OCI-LY3 (cell line): Measurements from ENCODE around the gene C19orf81.

Experiments
- H2AFZ ChIP-seq: fragments of 200-600, 300-600 bp; shearing (Covaris generic); 2 replicates; pipeline ENCODE4 v1.6.0; 2014; ENCODE audit warnings: antibody characterized with exemption, low read depth, low read length
- H3K27ac ChIP-seq: fragments of 200-600, 300-600 bp; sonication (generic); 2 replicates; pipeline ENCODE4 v1.5.1; 2014; ENCODE audit warnings: mild to moderate bottlenecking, low read length, moderate library complexity, mixed read lengths
- H3K27me3 ChIP-seq: fragments of 200-600, 300-600 bp; sonication (generic); 2 replicates; pipeline ENCODE4 v1.6.1; 2014; ENCODE audit warnings: low read depth, low read length, mixed read lengths
- H3K36me3 ChIP-seq: fragments of 200-600, 300-600 bp; sonication (generic); replicated peaks from 2 replicates; pipeline ENCODE3; 2014; ENCODE audit warnings: low read depth, low read length, mixed read lengths
- H3K4me1 ChIP-seq: fragments of 300-600, 200-600 bp; sonication (generic); 2 replicates; pipeline ENCODE4 v1.6.1; 2014; ENCODE audit warnings: low read length, mixed read lengths
- H3K4me2 ChIP-seq: fragments of 200-600, 300-600 bp; sonication (generic); 2 replicates; pipeline ENCODE4 v1.6.1; 2014; ENCODE audit warnings: low read length, mixed read lengths
- H3K4me3 ChIP-seq: fragments of 300-600, 200-600 bp; sonication (generic); 2 replicates; pipeline ENCODE4 v1.5.1; 2014; ENCODE audit warnings: antibody characterized with exemption, mild to moderate bottlenecking, low read length, moderate library complexity
- H3K79me2 ChIP-seq: fragments of 300-600, 200-600 bp; shearing (Covaris generic); 2 replicates; pipeline ENCODE4 v1.6.1; 2014; ENCODE audit warnings: mild to moderate bottlenecking, low read length, mixed read lengths
- H3K9ac ChIP-seq: fragments of 300-600, 200-600 bp; shearing (Covaris generic); 2 replicates; pipeline ENCODE4 v1.6.0; 2014; ENCODE audit warnings: mild to moderate bottlenecking, low read length, moderate library complexity
- H3K9me3 ChIP-seq: fragments of 200-600, 300-600 bp; shearing (Covaris generic); 2 replicates; pipeline ENCODE4 v1.6.1; 2014; ENCODE audit warnings: low read length, mixed read lengths; ENCODE audit not compliant: insufficient read depth
- H4K20me1 ChIP-seq: fragments of 200-600, 300-600 bp; sonication (generic); 2 replicates; pipeline ENCODE4 v1.6.1; 2016; ENCODE audit warnings: low read length, mixed read lengths; ENCODE audit not compliant: insufficient read depth
- EZH2phosphoT487 ChIP-seq: fragments of 200-600 bp; shearing (Covaris generic); IDR thresholded peaks from 2 replicates; pipeline ENCODE4 v1.6.1; 2018; ENCODE audit warnings: antibody characterized with exemption, mixed run types, low read depth
- TF ChIP-seq, protein P1 (sequence below): fragments of 200-600, 300-600 bp; sonication (generic); IDR thresholded peaks from 2 replicates; pipeline ENCODE4 v1.5.1; 2014; ENCODE audit warnings: antibody characterized with exemption, low read length, low read depth

The C19orf81 gene

DNA sequence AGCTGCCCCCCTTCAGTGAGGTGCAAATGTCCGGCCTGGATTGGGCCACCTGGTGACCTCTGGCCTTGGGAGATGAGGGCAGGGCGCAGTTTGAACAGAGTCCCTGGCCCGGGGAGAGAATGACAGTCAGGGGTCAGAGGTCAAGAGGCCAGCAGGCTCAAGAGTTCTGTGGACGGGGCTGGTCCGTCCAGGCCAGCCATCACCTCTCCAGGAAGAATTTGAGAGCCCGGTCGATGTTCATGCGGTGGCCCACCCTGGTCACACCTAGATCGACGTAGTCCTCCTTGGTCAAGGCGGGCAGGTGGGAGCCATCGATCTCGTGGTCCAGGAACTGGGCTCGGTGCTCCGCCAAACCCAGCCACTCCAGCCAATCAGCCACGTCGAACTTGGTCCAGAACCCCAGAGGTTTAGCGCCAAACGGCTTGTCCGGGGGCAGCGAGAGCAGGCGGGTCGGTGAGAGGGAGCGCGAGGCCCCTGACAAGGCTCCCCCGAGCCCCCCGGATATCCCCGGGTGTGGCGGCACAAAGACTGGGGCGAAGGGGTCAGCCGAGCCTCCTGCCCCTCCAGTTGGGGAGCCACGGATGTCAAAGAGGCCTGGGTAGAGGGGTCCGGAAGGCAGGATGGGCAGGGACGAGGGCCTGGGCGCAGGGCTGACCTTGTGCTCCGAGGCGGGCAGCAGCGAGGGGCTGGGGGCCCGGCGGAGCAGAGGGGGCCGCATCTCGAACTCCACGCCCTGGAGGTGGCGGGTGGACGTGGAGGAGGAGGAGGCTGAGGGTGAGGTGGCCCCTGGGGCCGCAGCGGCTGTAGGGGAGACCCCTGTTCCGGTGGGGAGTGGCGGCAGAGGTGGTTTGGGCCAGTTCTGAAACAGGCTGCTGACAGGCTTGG, 12.8 kb downstream of the C19orf81 start:
- H3K9ac ChIP-seq, result no peak overlapping the region
- no peaks in the 10 kb centered on the region for H3K36me3 ChIP-seq
- TF ChIP-seq, protein P1, sequence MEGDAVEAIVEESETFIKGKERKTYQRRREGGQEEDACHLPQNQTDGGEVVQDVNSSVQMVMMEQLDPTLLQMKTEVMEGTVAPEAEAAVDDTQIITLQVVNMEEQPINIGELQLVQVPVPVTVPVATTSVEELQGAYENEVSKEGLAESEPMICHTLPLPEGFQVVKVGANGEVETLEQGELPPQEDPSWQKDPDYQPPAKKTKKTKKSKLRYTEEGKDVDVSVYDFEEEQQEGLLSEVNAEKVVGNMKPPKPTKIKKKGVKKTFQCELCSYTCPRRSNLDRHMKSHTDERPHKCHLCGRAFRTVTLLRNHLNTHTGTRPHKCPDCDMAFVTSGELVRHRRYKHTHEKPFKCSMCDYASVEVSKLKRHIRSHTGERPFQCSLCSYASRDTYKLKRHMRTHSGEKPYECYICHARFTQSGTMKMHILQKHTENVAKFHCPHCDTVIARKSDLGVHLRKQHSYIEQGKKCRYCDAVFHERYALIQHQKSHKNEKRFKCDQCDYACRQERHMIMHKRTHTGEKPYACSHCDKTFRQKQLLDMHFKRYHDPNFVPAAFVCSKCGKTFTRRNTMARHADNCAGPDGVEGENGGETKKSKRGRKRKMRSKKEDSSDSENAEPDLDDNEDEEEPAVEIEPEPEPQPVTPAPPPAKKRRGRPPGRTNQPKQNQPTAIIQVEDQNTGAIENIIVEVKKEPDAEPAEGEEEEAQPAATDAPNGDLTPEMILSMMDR, result no peak
- TF ChIP-seq EZH2phosphoT487, result no peak
- H3K4me1 ChIP-seq, result no peaks in the 10 kb centered on the region
- H3K27ac ChIP-seq, result no peak overlapping the region
- no peak overlapping the region for H2AFZ ChIP-seq
- no peak overlapping the region for H3K4me3 ChIP-seq
- H3K9me3 ChIP-seq, result no peaks in the 10 kb centered on the region
- H3K4me2 ChIP-seq, result no peak overlapping the region
- no peaks in the 10 kb centered on the region for H3K79me2 ChIP-seq
- H3K27me3 ChIP-seq, result no peaks in the 10 kb centered on the region
- no peaks in the 10 kb centered on the region for H4K20me1 ChIP-seq

DNA sequence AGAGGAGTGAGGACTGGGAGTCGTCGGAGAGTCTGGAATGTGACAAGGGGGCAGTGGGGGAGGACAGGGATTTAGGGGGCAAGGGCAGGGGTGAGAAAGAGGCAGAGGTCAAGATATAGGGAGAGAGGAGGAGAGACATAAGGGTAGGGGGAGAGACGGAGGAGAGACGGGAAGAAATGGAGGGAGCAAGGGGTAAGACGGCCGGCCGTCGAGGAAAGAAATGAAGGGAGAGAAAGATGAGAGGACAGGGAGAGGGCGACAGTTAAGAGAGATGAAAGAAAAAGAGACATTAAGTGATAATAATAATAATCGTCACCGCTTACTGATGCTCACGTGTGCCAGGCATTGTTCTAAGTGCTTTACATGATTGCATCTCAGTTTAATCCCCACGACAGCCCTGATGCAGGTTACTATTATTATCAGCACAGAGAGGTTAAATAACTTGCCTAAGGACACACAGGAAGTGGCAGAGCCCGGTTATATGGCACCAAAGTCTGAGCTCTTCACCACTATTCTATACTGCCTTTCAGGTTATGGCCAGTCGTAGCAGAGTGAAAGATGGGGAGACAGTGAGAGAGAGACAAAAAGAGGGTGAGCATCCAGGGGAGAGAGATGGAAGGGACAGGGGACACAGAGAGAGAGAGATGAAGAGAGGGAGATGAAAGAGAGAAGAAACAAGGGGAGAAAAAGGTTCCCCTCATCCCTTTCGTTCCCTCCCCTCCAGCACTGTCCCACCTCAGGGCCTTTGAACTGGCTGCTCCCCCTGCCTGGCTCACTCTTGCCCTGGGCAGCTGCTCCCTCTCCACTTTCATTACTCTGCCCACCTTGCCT, 13.6 kb downstream of the C19orf81 start:
- Histone ChIP-seq H3K4me2 (no peak overlapping the region), H3K27ac (no peak overlapping the region), H3K4me3 (no peak overlapping the region), H3K79me2 (no peaks in the 10 kb centered on the region), H3K36me3 (no peaks in the 10 kb centered on the region), H3K27me3 (no peaks in the 10 kb centered on the region), H4K20me1 (no peaks in the 10 kb centered on the region), H3K9ac (no peak overlapping the region), H2AFZ (no peak overlapping the region), H3K9me3 (no peaks in the 10 kb centered on the region), H3K4me1 (no peaks in the 10 kb centered on the region)
- no peak for TF ChIP-seq EZH2phosphoT487
- TF ChIP-seq, protein P1, result no peak

DNA sequence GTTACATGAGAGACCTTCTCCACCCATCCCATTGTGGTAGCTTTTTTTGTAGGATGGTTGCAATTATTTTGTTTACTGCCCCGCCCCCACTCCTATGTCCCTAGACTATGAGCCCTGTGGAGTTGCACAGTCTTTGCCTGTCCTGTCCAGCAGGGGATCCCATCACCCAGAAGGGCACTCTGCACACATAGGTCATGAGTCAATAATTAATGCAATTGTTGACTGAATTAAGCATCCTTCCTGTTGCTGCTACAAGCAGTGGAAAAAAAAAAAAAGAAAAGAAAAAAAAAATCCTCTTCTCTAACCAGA, 14.2 kb downstream of the C19orf81 start:
- Histone ChIP-seq H2AFZ (no peak overlapping the region), H3K4me2 (no peak overlapping the region), H3K9me3 (no peaks in the 10 kb centered on the region), H3K27ac (no peak overlapping the region), H4K20me1 (no peaks in the 10 kb centered on the region), H3K4me3 (no peak overlapping the region), H3K79me2 (no peaks in the 10 kb centered on the region), H3K4me1 (no peaks in the 10 kb centered on the region), H3K9ac (no peak overlapping the region), H3K36me3 (no peaks in the 10 kb centered on the region), H3K27me3 (no peaks in the 10 kb centered on the region)
- TF ChIP-seq EZH2phosphoT487, result no peak
- TF ChIP-seq, protein P1, result no peak

DNA sequence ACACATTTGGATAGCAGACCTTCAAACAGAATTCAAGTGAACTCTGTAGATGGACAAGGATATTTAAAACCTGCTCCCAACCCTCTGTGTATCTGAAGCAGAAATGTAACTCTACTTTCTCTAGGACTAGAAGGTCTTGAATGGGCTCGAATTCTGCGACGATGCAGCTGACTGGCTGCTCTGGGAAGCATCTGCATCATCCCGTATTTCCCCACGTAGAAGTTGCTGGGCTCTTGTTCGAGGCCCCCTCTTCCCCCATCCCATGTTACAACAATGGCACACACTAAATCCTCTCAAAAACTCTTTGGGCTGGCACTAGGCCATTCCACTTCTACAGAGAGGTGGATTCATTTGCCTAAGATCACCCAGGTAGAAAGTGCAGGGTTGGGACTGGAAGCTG, 15.0 kb downstream of the C19orf81 start:
- Histone ChIP-seq H3K27ac (no peak overlapping the region), H4K20me1 (no peaks in the 10 kb centered on the region), H3K27me3 (no peaks in the 10 kb centered on the region), H3K4me3 (no peak overlapping the region), H3K4me1 (no peaks in the 10 kb centered on the region), H2AFZ (no peak overlapping the region), H3K36me3 (no peaks in the 10 kb centered on the region), H3K9me3 (no peaks in the 10 kb centered on the region), H3K9ac (no peak overlapping the region), H3K79me2 (no peaks in the 10 kb centered on the region), H3K4me2 (no peak overlapping the region)
- TF ChIP-seq, protein P1, result no peak
- TF ChIP-seq EZH2phosphoT487, result no peak
